HS-5 (cell line): ENCODE data around the gene CLK4.

Experiments
- DNase-seq: peaks from one replicate; pipeline ENCODE4 v3.0.0-alpha.2; 2012; ENCODE audit warnings: low read depth

Gene CLK4

GRCh38 chr5:178553517-178553916 is 73.3 kb downstream of the CLK4 start:
- DNase-seq = no peak
